SK-N-SH (cell line): Measurements from ENCODE around the gene RASGRF2. TPM values are rescaled to one million over a fixed set of nuclear protein-coding genes. Genes with fewer than 3 reads are reported as not detected.

Experiments
- CTCF ChIA-PET: fragments of 300-600, 350-600 bp; formaldehyde crosslinking; extraction: SDS; loops from one replicate; lab custom pipeline; 2021; lab: Yijun Ruan, JAX
- POLR2A ChIA-PET: fragments of 350-600 bp; sonication (Branson Sonifier 250); formaldehyde crosslinking; extraction: SDS; loops from one replicate; lab custom pipeline; 2020; ENCODE audit warnings: antibody characterized with exemption, inconsistent platforms; lab: Yijun Ruan, JAX
- DNase-seq: peaks from one replicate; pipeline ENCODE4 v3.0.0; 2012
- H2AFZ ChIP-seq: fragments of 200-600 bp; sonication (generic); 2 replicates; pipeline ENCODE4 v1.8.1; 2016; ENCODE audit warnings: antibody characterized with exemption, mild to moderate bottlenecking, low read depth
- H3F3A ChIP-seq: fragments of 200-600 bp; sonication (generic); replicated peaks from 2 replicates; pipeline ENCODE3; 2016; ENCODE audit warnings: antibody characterized with exemption, mild to moderate bottlenecking; ENCODE audit not compliant: insufficient read depth
- H3K27ac ChIP-seq, 2 experiments: fragments of 200-500 bp in 1 of 2; fragments of 200-600 bp in 1 of 2; sonication (Bioruptor generic) in 1 of 2; sonication (generic), shearing (Covaris generic) in 1 of 2; 2 replicates each; pipeline versions ENCODE4 v1.5.1 to v1.6.1; 2014 to 2016; ENCODE audit warnings: low read depth in 2 of 2, inconsistent platforms in 1 of 2, low read length in 1 of 2, mild to moderate bottlenecking in 1 of 2, mixed read lengths in 1 of 2
- H3K27me3 ChIP-seq: fragments of 200-600 bp; sonication (generic), shearing (Covaris generic); 2 replicates; pipeline ENCODE4 v1.6.1; 2016; ENCODE audit warnings: mixed run types; ENCODE audit not compliant: insufficient read depth
- H3K36me3 ChIP-seq, 2 experiments: fragments of 200-500 bp in 1 of 2; fragments of 200-600 bp in 1 of 2; sonication (Bioruptor generic) in 1 of 2; sonication (generic) in 1 of 2; replicated peaks in 1 of 2; 2 replicates each; pipeline versions ENCODE3 to v1.5.1; 2014 to 2016; ENCODE audit warnings: low read length in 1 of 2, mild to moderate bottlenecking in 1 of 2; ENCODE audit not compliant: insufficient read depth in 2 of 2, control insufficient read depth in 1 of 2
- H3K4me1 ChIP-seq, 2 experiments: fragments of 200-500 bp in 1 of 2; fragments of 200-600 bp in 1 of 2; sonication (Bioruptor generic) in 1 of 2; sonication (generic), shearing (Covaris generic) in 1 of 2; 2 replicates each; pipeline versions ENCODE4 v1.5.1 to v1.6.1; 2014 to 2016; ENCODE audit warnings: low read depth in 1 of 2, low read length in 1 of 2, mixed run types in 1 of 2; ENCODE audit not compliant: insufficient read depth in 2 of 2, control insufficient read depth in 1 of 2
- H3K4me2 ChIP-seq: fragments of 200-600 bp; sonication (generic), shearing (Covaris generic); 2 replicates; pipeline ENCODE4 v1.6.1; 2017; ENCODE audit warnings: mixed run types
- H3K4me3 ChIP-seq, 2 experiments: fragments of 200-500 bp in 1 of 2; fragments of 200-600 bp in 1 of 2; sonication (Bioruptor generic) in 1 of 2; sonication (generic), shearing (Covaris generic) in 1 of 2; 2 replicates each; pipeline versions ENCODE4 v1.5.1 to v1.8.1; 2014 to 2016; ENCODE audit warnings: low read depth in 2 of 2, inconsistent platforms in 1 of 2, low read length in 1 of 2, mild to moderate bottlenecking in 1 of 2, mixed read lengths in 1 of 2, moderate library complexity in 1 of 2
- H3K79me2 ChIP-seq: fragments of 200-600 bp; sonication (generic); 2 replicates; pipeline ENCODE4 v1.8.1; 2017; ENCODE audit warnings: mild to moderate bottlenecking; ENCODE audit not compliant: insufficient read depth
- H3K9ac ChIP-seq: fragments of 200-600 bp; sonication (generic); 2 replicates; pipeline ENCODE4 v1.6.1; 2017; ENCODE audit warnings: mixed run types
- H3K9me2 ChIP-seq: fragments of 200-600 bp; sonication (generic); 2 replicates; pipeline ENCODE4 v1.6.1; 2017; ENCODE audit warnings: mixed run types
- H3K9me3 ChIP-seq: fragments of 200-600 bp; sonication (generic); 2 replicates; pipeline ENCODE4 v1.6.1; 2017; ENCODE audit warnings: mixed run types, mild to moderate bottlenecking, moderate library complexity
- H4K20me1 ChIP-seq: fragments of 200-600 bp; sonication (generic); 2 replicates; pipeline ENCODE4 v1.6.1; 2017; ENCODE audit warnings: mild to moderate bottlenecking, mixed run types; ENCODE audit not compliant: insufficient read depth
- CHD2 ChIP-seq: fragments of 150-350 bp; IDR thresholded peaks from 2 replicates; pipeline ENCODE4 v1.6.1; 2018; ENCODE audit warnings: low read length; ENCODE audit not compliant: partially characterized antibody
- CTCF ChIP-seq: fragments of 200-600 bp; sonication (generic); IDR thresholded peaks from 2 replicates; pipeline ENCODE4 v1.6.1; 2017; ENCODE audit warnings: antibody characterized with exemption, mild to moderate bottlenecking, moderate library complexity
- ELF1 ChIP-seq: IDR thresholded peaks from 2 replicates; pipeline ENCODE4 v1.4.0; 2012
- EP300 ChIP-seq, 2 experiments: IDR thresholded peaks; 2 replicates each; pipeline versions ENCODE4 v1.4.0 to v1.6.1; 2012; ENCODE audit warnings: borderline replicate concordance in 1 of 2, low read depth in 1 of 2, low read length in 1 of 2
- FOXM1 ChIP-seq: IDR thresholded peaks from 2 replicates; pipeline ENCODE4 v1.4.0; 2012; ENCODE audit warnings: low read depth, mild to moderate bottlenecking
- MXI1 ChIP-seq: IDR thresholded peaks from 2 replicates; pipeline ENCODE4 v1.6.1; 2012; ENCODE audit warnings: mild to moderate bottlenecking, low read depth, low read length, improper control_type of control experiment
- PBX3 ChIP-seq: IDR thresholded peaks from 2 replicates; pipeline ENCODE4; 2012
- POLR2AphosphoS5 ChIP-seq: IDR thresholded peaks from 2 replicates; pipeline ENCODE4 v1.6.1; 2012; ENCODE audit warnings: low read depth, low read length
- RCOR1 ChIP-seq: fragments of 150-350 bp; IDR thresholded peaks from 2 replicates; pipeline ENCODE4 v1.6.1; 2017; ENCODE audit warnings: antibody characterized with exemption, low read length
- RFX5 ChIP-seq: IDR thresholded peaks from 2 replicates; pipeline ENCODE4 v1.6.1; 2012; ENCODE audit warnings: mild to moderate bottlenecking, improper control_type of control experiment, low read length
- TCF12 ChIP-seq: IDR thresholded peaks from 2 replicates; pipeline ENCODE4 v1.4.0; 2012
- TEAD4 ChIP-seq: IDR thresholded peaks from 2 replicates; pipeline ENCODE4 v1.4.0; 2012; ENCODE audit warnings: mild to moderate bottlenecking, borderline replicate concordance; ENCODE audit not compliant: insufficient read depth
- WGBS: methylation state at CpG from one replicate; pipeline ENCODE4 v1.1.6; 2017; ENCODE audit warnings: low lambda C conversion rate; 5-methylcytosine and 5-hydroxymethylcytosine counted together
- polyA plus RNA-seq, 3 experiments: library from polyadenylated mRNA; depleted of rRNA; stranded (reverse); fragments of >200 nt; gene quantifications; 2 replicates each; pipeline ENCODE4 v1.2.3, GENCODE V29; 2012

The RASGRF2 gene
- polyA plus RNA-seq, 1 of the 3 experiments (the other 2 are of a cell fraction): under 0.01 TPM

GRCh38 chr5:81242906-81243436 is 282.8 kb downstream of the RASGRF2 start:
- H3K9me3 ChIP-seq: no peaks in the 10 kb centered on the region
- ChIA-PET POLR2A (no interaction called here), CTCF (interaction anchor here (1.6 kb wide), 1 partner anchor 15 kb away, joined by 4 read pairs; no protein-coding TSS in a partner anchor)
- H3K4me3 ChIP-seq: no peak overlapping the region
- no peak overlapping the region for H3K4me2 ChIP-seq
- H3F3A ChIP-seq: peaks cover 3% of the 10 kb centered on the region
- H3K36me3 ChIP-seq: peaks cover 0 to 2% of the 10 kb centered on the region in 2 experiments
- H3K27ac ChIP-seq: no peak overlapping the region
- no peak overlapping the region for H3K9ac ChIP-seq
- no peak for TF ChIP-seq FOXM1
- no peak for TF ChIP-seq PBX3
- TF ChIP-seq CHD2: no peak
- TF ChIP-seq ELF1: no peak
- TF ChIP-seq TCF12: no peak
- no peak for TF ChIP-seq RFX5
- TF ChIP-seq RCOR1: no peak
- TF ChIP-seq CTCF: no peak
- no peak for TF ChIP-seq POLR2AphosphoS5
- H3K4me1 ChIP-seq: peaks cover 0 to 11% of the 10 kb centered on the region in 2 experiments; a peak in 1 of 4 replicates
- H3K27me3 ChIP-seq: no peaks in the 10 kb centered on the region
- H3K9me2 ChIP-seq: no peaks in the 10 kb centered on the region
- 80% methylated on average over 4 of the region's 4 CpGs for whole genome bisulfite sequencing
- H2AFZ ChIP-seq: no peak overlapping the region
- H3K79me2 ChIP-seq: no peaks in the 10 kb centered on the region
- DNase-seq: no peak
- no peaks in the 10 kb centered on the region for H4K20me1 ChIP-seq

GRCh38 chr5:81244451-81244850 is 284.3 kb downstream of the RASGRF2 start:
- Histone ChIP-seq H3K27me3 (no peaks in the 10 kb centered on the region), H3K9ac (no peak overlapping the region), H3K9me3 (no peaks in the 10 kb centered on the region), H4K20me1 (no peaks in the 10 kb centered on the region), H3K27ac (no peak overlapping the region), H3K4me1 (peaks cover 0 to 15% of the 10 kb centered on the region in 2 experiments; a peak in 1 of 4 replicates), H3K9me2 (no peaks in the 10 kb centered on the region), H3K4me2 (no peak overlapping the region), H3F3A (peaks cover 3% of the 10 kb centered on the region), H3K79me2 (no peaks in the 10 kb centered on the region), H3K36me3 (peaks cover 0 to 2% of the 10 kb centered on the region in 2 experiments), H2AFZ (no peak overlapping the region), H3K4me3 (no peak overlapping the region)
- no peak for TF ChIP-seq FOXM1
- no peak for TF ChIP-seq RCOR1
- no peak for TF ChIP-seq MXI1
- TF ChIP-seq TEAD4: no peak
- TF ChIP-seq EP300 (IDR thresholded peaks at IDR 0.05; ENCODE audit: borderline replicate concordance in 1 of 2, low read depth in 1 of 2, low read length in 1 of 2): no peak
- ChIA-PET POLR2A (no interaction called here), CTCF (no interaction called here)
- WGBS: 91% methylated on average over 4 of the region's 4 CpGs
- no peak for DNase-seq
